Keratinocyte (primary cell): ENCODE results near the gene CARD18. TPM values are rescaled to one million over a fixed set of nuclear protein-coding genes. Genes with fewer than 3 reads are reported as not detected.

ENCODE experiments used
- DNase-seq: peaks from one replicate; pipeline ENCODE4 v3.0.0-alpha.2; 2011; ENCODE audit warnings: low read depth, missing footprints, low spot score
- FAIRE-seq: peaks from 2 replicates; lab custom pipeline; 2011; peaks lifted over from hg19 to GRCh38; lab: Jason Lieb, UNC
- H2AFZ ChIP-seq: 2 replicates; pipeline ENCODE4 v1.6.0; 2012; ENCODE audit warnings: low read length, control low read depth, inconsistent platforms; ENCODE audit not compliant: control insufficient read depth
- H3K27ac ChIP-seq: 2 replicates; pipeline ENCODE4 v1.5.1; 2011; ENCODE audit warnings: low read length; ENCODE audit not compliant: control insufficient read depth, insufficient read depth
- H3K27me3 ChIP-seq: 3 replicates; pipeline ENCODE4 v1.6.0; 2011; ENCODE audit warnings: low read length; ENCODE audit not compliant: control insufficient read depth, insufficient read depth; ENCODE audit errors: extremely low read depth
- H3K36me3 ChIP-seq, 2 experiments: 2 replicates in 1 of 2; 3 replicates in 1 of 2; pipeline ENCODE4 v1.5.1; 2011; ENCODE audit warnings: low read length in 2 of 2, mild to moderate bottlenecking in 1 of 2; ENCODE audit not compliant: control insufficient read depth in 2 of 2, insufficient read depth in 2 of 2; ENCODE audit errors: extremely low read depth in 1 of 2
- H3K4me1 ChIP-seq: 3 replicates; pipeline ENCODE4 v1.5.1; 2011; ENCODE audit warnings: low read length; ENCODE audit not compliant: control insufficient read depth, insufficient read depth; ENCODE audit errors: extremely low read depth
- H3K4me2 ChIP-seq: 3 replicates; pipeline ENCODE4 v1.6.0; 2011; ENCODE audit warnings: low read depth, low read length; ENCODE audit not compliant: control insufficient read depth, insufficient read depth; ENCODE audit errors: extremely low read depth
- H3K4me3 ChIP-seq, 3 experiments: fragments of 200-600 bp in 1 of 3; sonication (generic) in 1 of 3; 2 replicates in 2 of 3; 3 replicates in 1 of 3; pipeline ENCODE4 v1.5.1; 2011 to 2016; ENCODE audit warnings: low read length in 3 of 3, mild to moderate bottlenecking in 3 of 3, control low read depth in 2 of 3, inconsistent platforms in 1 of 3, low read depth in 1 of 3, mixed read lengths in 1 of 3, mixed run types in 1 of 3, moderate library complexity in 1 of 3; ENCODE audit not compliant: control insufficient read depth in 2 of 3, insufficient read depth in 2 of 3; ENCODE audit errors: extremely low read depth in 1 of 3
- H3K79me2 ChIP-seq: 2 replicates; pipeline ENCODE4 v1.6.0; 2012; ENCODE audit warnings: low read length; ENCODE audit not compliant: control insufficient read depth, insufficient read depth
- H3K9ac ChIP-seq: 3 replicates; pipeline ENCODE4 v1.6.0; 2011; ENCODE audit warnings: low read length; ENCODE audit not compliant: control insufficient read depth, insufficient read depth; ENCODE audit errors: extremely low read depth
- H3K9me1 ChIP-seq: 3 replicates; pipeline ENCODE4 v1.6.0; 2011; ENCODE audit warnings: low read length; ENCODE audit not compliant: control insufficient read depth, insufficient read depth; ENCODE audit errors: extremely low read depth
- H3K9me3 ChIP-seq: 2 replicates; pipeline ENCODE4 v1.5.1; 2012; ENCODE audit warnings: low read depth, low read length; ENCODE audit not compliant: control insufficient read depth
- H4K20me1 ChIP-seq: 3 replicates; pipeline ENCODE4 v1.6.0; 2011; ENCODE audit warnings: low read length; ENCODE audit not compliant: control insufficient read depth, insufficient read depth; ENCODE audit errors: extremely low read depth
- EZH2 ChIP-seq: IDR thresholded peaks from one replicate; pipeline ENCODE4 v1.6.1; 2012; ENCODE audit warnings: inconsistent platforms, mild to moderate bottlenecking, low read length, moderate library complexity
- dilution Hi-C: fragments of 300-500 bp; cut with MboI; formaldehyde crosslinking; loops from one replicate; pipeline ENCODE4 v1.7.0; 2020; ENCODE audit warnings: low sequenced_read_pairs; ENCODE audit not compliant: extremely low pct_ligation_motif_present
- polyA plus RNA-seq, 5 experiments: library from polyadenylated mRNA; depleted of rRNA in 3 of 5; stranded (reverse) in 3 of 5; stranded (forward) in 1 of 5; unstranded in 1 of 5; fragments of >200 nt; gene quantifications; 1 replicate in 1 of 5; 2 replicates in 3 of 5; 3 replicates in 1 of 5; pipeline versions ENCODE4 v1.2.1 to v1.2.3, GENCODE V29; 2011 to 2012; ENCODE audit warnings: missing spikeins in 2 of 5, low read depth in 1 of 5, low replicate concordance in 1 of 5
- TF ChIP-seq, protein P1 (sequence below), 3 experiments: IDR thresholded peaks in 1 of 3; conservative IDR thresholded peaks in 1 of 3; optimal IDR thresholded peaks in 1 of 3; 2 replicates in 2 of 3; 3 replicates in 1 of 3; pipeline versions ENCODE3 to v1.5.1; 2011; ENCODE audit warnings: low read length in 3 of 3, mild to moderate bottlenecking in 3 of 3, moderate library complexity in 2 of 3, control low read depth in 1 of 3, inconsistent platforms in 1 of 3; ENCODE audit not compliant: insufficient read depth in 2 of 3; ENCODE audit errors: extremely low read depth in 1 of 3

The CARD18 gene
- polyA plus RNA-seq, 1 donor (not counting 4 experiments of a cell fraction or from before 2014, with no cell fraction given): 10.4 TPM

DNA sequence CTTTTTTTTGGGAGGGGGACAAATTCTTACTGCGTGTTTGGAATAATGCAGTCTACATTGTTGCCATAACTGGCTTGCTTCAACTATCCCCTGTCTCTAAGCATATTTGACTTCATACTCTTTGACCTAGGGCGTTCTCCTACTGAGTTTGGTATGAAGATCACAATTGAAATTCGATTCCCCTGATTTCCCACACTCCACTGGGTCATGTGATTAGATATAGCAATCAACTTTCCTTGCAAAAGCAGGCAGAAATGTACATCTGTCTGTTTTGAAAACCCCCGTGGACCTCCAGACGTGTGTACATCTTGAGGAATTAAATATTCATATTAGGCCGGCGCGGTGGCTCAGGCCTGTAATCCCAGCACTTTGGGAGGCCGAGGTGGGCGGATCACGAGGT, 13.8 kb upstream of the CARD18 start:
- Histone ChIP-seq H4K20me1 (no peaks in the 10 kb centered on the region), H3K27ac (no peak overlapping the region), H2AFZ (no peak overlapping the region), H3K9me1 (no peaks in the 10 kb centered on the region), H3K4me1 (no peaks in the 10 kb centered on the region), H3K4me3 (no peak overlapping the region), H3K4me2 (no peak overlapping the region), H3K79me2 (no peaks in the 10 kb centered on the region), H3K36me3 (no peaks in the 10 kb centered on the region), H3K9ac (no peak overlapping the region), H3K9me3 (no peaks in the 10 kb centered on the region), H3K27me3 (no peaks in the 10 kb centered on the region)
- dilution Hi-C loops: no loop called here
- TF ChIP-seq, protein P1, sequence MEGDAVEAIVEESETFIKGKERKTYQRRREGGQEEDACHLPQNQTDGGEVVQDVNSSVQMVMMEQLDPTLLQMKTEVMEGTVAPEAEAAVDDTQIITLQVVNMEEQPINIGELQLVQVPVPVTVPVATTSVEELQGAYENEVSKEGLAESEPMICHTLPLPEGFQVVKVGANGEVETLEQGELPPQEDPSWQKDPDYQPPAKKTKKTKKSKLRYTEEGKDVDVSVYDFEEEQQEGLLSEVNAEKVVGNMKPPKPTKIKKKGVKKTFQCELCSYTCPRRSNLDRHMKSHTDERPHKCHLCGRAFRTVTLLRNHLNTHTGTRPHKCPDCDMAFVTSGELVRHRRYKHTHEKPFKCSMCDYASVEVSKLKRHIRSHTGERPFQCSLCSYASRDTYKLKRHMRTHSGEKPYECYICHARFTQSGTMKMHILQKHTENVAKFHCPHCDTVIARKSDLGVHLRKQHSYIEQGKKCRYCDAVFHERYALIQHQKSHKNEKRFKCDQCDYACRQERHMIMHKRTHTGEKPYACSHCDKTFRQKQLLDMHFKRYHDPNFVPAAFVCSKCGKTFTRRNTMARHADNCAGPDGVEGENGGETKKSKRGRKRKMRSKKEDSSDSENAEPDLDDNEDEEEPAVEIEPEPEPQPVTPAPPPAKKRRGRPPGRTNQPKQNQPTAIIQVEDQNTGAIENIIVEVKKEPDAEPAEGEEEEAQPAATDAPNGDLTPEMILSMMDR (optimal IDR thresholded peaks at IDR 0.05 in 1 of 3, IDR thresholded peaks at IDR 0.05 in 1 of 3, conservative IDR thresholded peaks at IDR 0.05 in 1 of 3; ENCODE audit: extremely low read depth in 1 of 3, insufficient read depth in 2 of 3, low read length in 3 of 3): no peak
- no peak for TF ChIP-seq EZH2
- DNase-seq (no peak), FAIRE-seq (no peak)

DNA sequence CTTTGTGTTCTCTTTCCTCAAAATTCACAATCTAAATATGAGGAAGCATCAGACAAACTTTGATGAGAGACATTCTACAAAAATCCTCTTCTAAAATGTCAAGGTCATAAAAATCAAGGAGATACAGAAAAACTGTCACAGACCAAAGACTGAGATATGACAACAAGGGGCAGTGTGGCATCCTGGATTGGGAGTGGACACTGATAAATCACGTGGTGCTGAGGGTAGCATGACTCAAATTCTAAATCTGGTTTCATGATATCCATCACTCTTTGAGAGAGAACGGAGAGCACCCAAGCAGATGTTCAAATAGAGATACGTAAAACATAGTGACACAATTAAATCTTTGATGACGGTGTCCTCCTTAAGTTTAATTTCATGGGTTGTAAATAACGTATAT, 13.0 kb upstream of the CARD18 start:
- Histone ChIP-seq H3K9me3 (no peaks in the 10 kb centered on the region), H3K4me3 (no peak overlapping the region), H3K9me1 (no peaks in the 10 kb centered on the region), H3K79me2 (no peaks in the 10 kb centered on the region), H2AFZ (no peak overlapping the region), H4K20me1 (no peaks in the 10 kb centered on the region), H3K27ac (no peak overlapping the region), H3K36me3 (no peaks in the 10 kb centered on the region), H3K4me2 (no peak overlapping the region), H3K4me1 (peaks cover 2% of the 10 kb centered on the region), H3K27me3 (no peaks in the 10 kb centered on the region), H3K9ac (no peak overlapping the region)
- dilution Hi-C loops: no loop called here
- DNase-seq (no peak), FAIRE-seq (no peak)
- TF ChIP-seq EZH2: no peak
- TF ChIP-seq, protein P1 (optimal IDR thresholded peaks at IDR 0.05 in 1 of 3, IDR thresholded peaks at IDR 0.05 in 1 of 3, conservative IDR thresholded peaks at IDR 0.05 in 1 of 3; ENCODE audit: extremely low read depth in 1 of 3, insufficient read depth in 2 of 3, low read length in 3 of 3): no peak
